Dermis microvascular lymphatic vessel endothelial cell (primary cell): ENCODE measurements around the gene PPIH. TPM values are rescaled to one million over a fixed set of nuclear protein-coding genes. Genes with fewer than 3 reads are reported as not detected.

Experiments
- total RNA-seq: library from RNA; depleted of rRNA; stranded (reverse); fragments of >200 nt; gene quantifications from 2 replicates; pipeline ENCODE4 v1.2.1, GENCODE V29; 2014

PPIH gene
- total RNA-seq, 1 donor from 2014 or later, result 23.2 TPM

Other genes with a start within 250 kb of the PPIH start
- gene ZMYND12, start 202.4 kb upstream of the PPIH start, total RNA-seq, result 0.51 and 0.89 TPM in 2 replicates
- 27.2 and 32.4 TPM in 2 replicates for gene PPCS, start 201.9 kb upstream of the PPIH start, total RNA-seq
- 0.25 and 0.26 TPM in 2 replicates for gene CCDC30, start 195.1 kb upstream of the PPIH start, total RNA-seq
- gene YBX1, start 24.0 kb downstream of the PPIH start, total RNA-seq, result 498 and 513 TPM in 2 replicates
- not detected in 2 replicates for gene CLDN19, start 81.8 kb downstream of the PPIH start, total RNA-seq
- gene P3H1, start 108.6 kb downstream of the PPIH start, total RNA-seq, result 67.0 and 103 TPM in 2 replicates
- gene C1orf50, start 108.8 kb downstream of the PPIH start, total RNA-seq, result 3.2 and 3.7 TPM in 2 replicates
- gene TMEM269, start 126.6 kb downstream of the PPIH start, total RNA-seq, result under 0.01 TPM in 1 of 2 replicates, not detected in the other
- 6.0 and 7.6 TPM in 2 replicates for gene ERMAP, start 158.7 kb downstream of the PPIH start, total RNA-seq
- gene SVBP, start 159.0 kb downstream of the PPIH start, total RNA-seq, result 15.7 and 16.2 TPM in 2 replicates
- gene ZNF691, start 188.2 kb downstream of the PPIH start, total RNA-seq, result 5.3 and 7.5 TPM in 2 replicates